CD4-positive, alpha-beta T cell treated with Interleukin-6 at 100 ng/mL for 8 hours (primary cell): ENCODE data around the gene HIC2.
"Not testable (repeated sequence)": the region's sequence is repeated elsewhere in the genome, so short reads cannot be mapped to it uniquely, and the experiment has no call there.

Experiments
- DNase-seq: peaks from one replicate; pipeline ENCODE4 v3.0.0-alpha.2; 2020; ENCODE audit warnings: mixed read lengths, low spot score

HIC2 gene

GRCh38 chr22:21435998-21436810 is 19.0 kb downstream of the HIC2 start:
- DNase-seq = not testable (repeated sequence)

GRCh38 chr22:21438013-21438412 is 20.8 kb downstream of the HIC2 start:
- not testable (repeated sequence) for DNase-seq

GRCh38 chr22:21440018-21440636 is 23.0 kb downstream of the HIC2 start:
- not testable (repeated sequence) for DNase-seq

- not testable (repeated sequence) for DNase-seq
Observed at GRCh38 chr22:21440676-21441075, 23.5 kb downstream of the HIC2 start.

- not testable (repeated sequence) for DNase-seq
Observed at GRCh38 chr22:21441170-21441569, 24.0 kb downstream of the HIC2 start.

GRCh38 chr22:21442123-21442522 is 25.0 kb downstream of the HIC2 start:
- DNase-seq = not testable (repeated sequence)

GRCh38 chr22:21442646-21443045 is 25.5 kb downstream of the HIC2 start:
- DNase-seq = not testable (repeated sequence)

GRCh38 chr22:21443057-21443734 is 26.0 kb downstream of the HIC2 start:
- DNase-seq = no peak

DNA sequence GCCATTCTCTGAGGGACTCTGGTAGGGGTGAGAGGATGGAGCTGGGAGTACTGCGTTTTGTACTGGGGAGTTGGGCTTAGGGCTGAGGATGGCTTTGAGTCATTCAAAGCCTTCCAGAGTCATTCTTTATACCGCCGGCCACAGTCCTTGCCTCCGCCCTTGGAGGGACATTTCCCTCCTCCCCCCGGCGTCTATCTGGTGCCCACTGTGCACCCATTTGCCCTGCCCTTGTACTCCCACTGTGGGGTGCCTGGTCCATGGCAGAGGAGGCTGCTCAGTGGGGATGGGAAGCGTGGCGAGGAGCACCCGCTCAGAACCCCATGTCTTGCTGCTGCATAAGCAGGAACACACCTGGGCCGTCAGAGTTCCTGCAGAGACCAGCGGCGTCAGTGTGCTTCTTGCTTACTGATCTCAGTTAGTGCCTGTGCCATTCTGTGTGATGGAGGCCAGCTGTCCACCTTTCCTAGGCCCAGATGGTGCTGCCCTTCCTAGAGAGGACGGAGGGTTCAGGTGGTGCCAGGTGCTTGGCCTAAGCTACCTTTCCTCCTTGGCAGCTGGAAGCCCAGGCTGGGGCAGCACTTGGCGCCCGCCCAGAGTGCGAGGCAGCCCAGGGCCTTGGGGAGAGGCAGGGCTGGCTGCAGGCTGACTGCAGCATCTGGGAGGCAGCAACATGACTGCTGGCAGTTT is 26.7 kb downstream of the HIC2 start:
- DNase-seq = no peak

DNA sequence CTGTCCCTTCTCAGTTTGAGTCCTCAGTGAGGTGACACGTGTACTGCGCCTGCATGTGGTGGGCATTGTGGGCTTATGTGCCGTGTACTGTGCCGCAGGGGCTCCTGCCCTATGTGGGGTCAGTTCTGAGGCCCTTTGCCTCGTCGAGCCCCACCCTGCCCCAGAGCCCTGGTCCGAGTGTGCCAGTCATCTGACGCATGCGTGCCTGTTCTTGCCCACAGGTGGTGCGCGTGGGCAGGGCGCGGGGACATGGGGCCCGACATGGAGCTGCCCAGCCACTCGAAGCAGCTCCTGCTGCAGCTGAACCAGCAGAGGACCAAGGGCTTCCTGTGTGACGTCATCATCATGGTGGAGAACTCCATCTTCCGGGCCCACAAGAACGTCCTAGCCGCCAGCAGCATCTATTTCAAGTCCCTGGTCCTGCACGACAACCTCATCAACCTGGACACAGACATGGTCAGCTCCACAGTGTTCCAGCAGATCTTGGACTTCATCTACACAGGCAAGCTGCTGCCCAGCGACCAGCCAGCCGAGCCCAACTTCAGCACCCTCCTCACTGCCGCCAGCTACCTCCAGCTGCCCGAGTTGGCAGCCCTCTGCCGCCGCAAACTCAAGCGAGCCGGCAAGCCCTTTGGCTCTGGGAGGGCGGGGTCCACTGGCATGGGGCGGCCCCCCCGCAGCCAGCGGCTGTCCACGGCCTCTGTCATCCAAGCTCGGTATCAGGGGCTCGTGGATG is 27.7 kb downstream of the HIC2 start:
- DNase-seq = no peak

- DNase-seq = no peak
Observed at GRCh38 chr22:21445437-21446127, 28.4 kb downstream of the HIC2 start.

DNA sequence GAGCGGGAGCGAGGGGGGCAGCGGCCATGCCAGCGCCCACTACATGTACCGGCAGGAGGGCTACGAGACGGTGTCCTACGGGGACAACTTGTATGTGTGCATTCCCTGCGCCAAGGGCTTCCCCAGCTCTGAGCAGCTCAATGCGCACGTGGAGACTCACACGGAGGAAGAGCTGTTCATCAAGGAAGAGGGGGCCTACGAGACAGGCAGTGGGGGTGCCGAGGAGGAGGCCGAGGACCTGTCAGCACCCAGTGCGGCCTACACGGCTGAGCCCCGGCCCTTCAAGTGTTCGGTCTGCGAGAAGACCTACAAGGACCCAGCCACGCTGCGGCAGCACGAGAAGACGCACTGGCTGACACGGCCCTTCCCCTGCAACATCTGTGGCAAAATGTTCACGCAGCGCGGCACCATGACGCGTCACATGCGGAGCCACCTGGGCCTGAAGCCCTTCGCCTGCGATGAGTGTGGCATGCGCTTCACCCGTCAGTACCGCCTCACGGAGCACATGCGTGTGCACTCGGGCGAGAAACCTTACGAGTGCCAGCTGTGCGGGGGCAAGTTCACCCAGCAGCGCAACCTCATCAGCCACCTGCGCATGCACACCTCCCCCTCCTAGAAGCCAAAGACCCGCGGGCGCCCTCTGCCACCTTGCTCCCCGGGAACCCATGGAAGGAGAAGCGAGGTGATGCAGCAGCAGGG is 29.1 kb downstream of the HIC2 start:
- DNase-seq = no peak

DNA sequence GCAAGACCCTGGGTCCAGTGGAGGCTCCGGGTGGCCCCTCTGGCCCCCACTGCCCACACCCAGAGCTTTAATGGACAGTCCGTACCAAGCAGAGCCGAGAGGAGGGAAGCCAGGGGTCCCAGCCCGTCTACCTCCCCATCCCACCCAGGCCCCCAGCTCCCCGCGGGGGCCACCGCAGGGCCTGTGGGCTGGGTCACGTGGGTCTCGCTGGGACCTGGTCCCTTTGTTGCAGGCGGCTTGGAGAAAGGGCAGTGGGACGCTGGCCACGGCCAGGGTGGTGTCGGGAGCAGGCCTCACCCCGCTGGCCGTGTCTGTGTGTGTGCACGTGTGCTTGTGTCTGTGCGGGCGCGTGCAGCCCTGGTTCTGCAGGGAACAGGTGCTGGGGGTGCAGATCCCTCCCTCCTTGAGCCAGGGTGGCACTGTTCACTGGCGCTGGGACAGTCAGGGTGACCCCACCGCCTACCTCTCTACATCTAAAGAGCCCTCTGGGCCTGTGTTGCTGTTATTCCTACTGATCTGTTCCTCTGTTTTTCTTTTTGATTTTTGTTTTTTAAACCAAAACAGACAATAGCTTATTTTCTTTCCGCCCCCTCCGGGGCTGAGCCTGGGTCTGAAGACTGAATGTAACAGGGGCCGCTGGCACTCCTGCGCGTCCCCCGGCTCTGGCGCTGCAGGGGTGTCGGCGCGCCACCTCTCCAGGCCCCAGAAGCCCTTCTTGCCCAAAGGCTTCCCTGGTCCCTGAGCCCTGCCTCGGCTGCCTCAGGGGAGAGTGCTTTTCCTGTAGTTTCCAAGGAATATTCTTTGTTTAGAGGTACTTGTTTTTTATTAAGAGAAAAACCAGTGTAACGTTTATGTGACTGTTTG is 29.9 kb downstream of the HIC2 start:
- no peak for DNase-seq

DNA sequence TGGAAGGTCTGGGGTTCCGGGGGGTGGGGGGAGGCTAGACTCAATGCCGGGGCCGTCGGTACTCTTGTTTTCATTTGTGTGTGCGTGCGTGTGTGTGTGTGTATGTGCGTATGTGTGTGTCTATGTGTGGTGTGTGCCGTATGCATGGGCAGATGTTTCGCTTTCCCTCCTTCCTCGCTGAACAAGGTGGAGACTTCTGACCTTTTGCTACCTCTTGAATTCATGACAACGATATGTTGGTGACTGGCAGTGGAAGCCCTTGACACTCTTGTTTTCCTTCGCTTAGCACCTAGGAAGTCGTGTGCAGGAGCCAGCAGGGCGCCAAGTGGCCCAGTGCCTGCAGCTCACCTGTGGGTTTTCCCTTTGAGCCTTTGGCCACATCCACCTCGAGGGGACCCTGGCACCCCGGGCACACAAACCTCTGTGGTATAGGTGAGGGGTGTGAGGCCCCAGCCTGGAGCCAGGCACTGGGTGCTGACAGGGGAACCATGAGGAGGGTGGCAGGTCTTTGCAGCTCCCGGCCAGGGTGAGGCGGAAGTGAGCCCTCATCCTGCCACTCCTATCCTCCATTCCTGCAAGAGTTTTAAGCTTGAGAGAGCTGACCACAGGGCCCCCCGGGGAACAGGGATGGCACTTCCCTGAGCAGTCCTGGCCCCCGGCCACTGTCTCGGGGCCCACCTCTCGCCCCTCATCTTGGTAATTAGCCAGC is 30.7 kb downstream of the HIC2 start:
- no peak for DNase-seq

DNA sequence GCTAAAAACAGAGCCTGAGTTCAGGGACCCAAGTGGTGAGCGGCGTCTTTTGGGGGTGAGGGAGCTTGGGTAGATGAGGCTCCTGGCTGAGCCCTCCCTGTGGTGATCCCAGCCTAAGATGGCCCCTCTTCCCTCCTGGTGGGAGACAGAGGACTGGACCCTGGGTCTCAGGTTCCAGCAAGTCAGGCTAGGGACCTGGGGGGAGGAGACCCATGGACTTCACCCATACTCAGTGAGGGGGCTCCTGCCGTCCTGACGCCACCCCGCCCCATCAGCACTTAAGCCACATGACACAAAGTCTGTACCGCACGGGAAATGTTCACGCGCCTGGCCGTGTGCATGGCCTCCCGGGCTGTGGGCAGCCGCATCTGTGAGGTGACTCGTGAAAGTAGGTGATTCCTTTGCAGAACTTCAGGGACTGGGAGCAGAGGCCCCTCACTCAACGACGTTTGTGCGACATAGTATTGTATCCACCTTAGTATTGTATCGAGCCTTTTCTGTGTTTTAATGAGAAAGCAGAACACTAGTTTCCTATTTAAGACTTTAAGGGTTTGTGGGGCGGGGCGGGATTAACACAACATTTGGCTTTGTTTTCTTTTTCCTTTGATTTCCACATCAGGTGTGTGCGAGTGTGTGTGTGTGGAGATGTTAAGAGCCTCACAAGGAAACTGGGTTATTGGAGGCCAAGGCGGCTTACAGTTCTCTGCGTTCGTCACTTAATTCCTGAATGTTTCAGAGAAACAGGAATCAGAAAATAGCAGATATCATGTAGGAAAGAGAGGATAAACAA is 31.7 kb downstream of the HIC2 start:
- DNase-seq = no peak

DNA sequence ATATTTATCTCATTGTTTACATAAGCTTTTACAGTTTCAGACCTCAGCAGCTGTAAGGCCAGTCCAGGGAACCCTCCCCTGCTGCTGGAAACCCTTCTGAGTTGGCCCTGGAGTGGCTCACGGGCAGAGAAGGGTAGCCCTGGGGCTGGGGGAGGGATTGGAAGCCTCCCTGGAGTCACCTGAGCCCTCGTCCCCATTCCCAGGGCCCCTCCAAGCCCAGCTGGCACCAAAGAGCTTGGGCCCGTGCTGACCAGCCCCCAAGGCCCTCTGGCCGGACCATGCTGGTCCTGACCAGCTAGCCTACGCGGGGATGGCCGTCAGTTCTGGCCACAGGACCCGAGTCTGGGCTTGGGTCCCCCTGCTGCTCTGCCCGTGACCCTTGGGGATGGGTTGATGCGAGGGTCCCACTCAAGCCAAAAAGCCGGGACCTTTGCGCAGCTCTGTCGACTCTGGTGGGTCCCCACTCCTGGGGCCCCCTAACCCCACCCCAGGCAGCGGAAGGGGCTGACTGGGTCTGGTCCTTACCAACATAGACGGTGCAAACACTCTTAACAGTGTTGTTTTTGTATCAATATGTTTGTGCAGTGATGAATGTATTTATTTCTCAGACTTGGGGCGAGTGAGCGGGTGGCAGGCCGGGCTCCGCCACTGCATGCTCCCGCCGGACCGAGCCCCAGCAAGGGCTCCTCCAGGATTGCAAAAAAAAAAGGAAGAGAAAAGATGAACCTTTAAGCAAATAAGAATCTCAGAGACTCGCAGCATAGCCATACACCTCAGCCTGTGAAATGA is 32.6 kb downstream of the HIC2 start:
- no peak for DNase-seq

GRCh38 chr22:21450320-21450831 is 33.2 kb downstream of the HIC2 start:
- no peak for DNase-seq
